ENCODE measurements around the gene WWOX.

Gene WWOX

DNA sequence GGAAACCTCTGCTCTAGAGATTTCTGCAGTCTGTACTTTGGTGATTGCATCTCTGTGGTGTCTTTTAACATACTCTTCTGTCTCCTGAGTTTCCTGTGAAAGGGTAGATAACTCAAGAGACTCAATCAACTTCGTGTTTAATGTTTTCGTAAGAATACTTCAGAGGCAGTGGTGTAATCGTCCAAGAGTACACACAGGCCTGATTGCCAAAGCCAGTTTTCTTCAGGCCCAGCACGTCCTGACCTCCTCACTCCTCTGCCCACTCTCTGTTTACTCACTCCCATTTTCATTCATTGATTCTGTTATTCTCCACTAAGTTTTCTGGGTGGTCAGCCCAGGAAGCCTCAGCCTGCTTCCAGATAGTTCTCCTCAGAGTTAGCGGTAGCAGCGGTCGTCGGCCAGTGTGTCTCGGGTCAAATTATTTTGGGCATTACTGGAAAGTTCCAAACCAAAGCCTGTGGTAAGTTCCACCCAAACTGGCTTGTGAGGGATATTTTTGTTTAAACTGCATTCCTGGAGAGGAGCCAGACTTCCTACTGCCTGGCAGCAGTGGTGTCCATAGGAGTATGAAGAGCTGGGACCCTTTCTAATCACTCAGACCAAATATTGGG, 293.2 kb downstream of the WWOX start:
- Histone ChIP-seq H3K23ac (ENCODE audit: low read length) (no peak overlapping the region), H3K27ac (ENCODE audit: low read depth, low read length) (no peak overlapping the region), H2BK15ac (replicated peaks; ENCODE audit: low read depth) (no peak overlapping the region), H4K8ac (ENCODE audit: low read depth, low read length) (no peak overlapping the region), H4K5ac (ENCODE audit: low read length) (no peak overlapping the region), H3K9ac (ENCODE audit: low read length) (no peak overlapping the region), H3K27me3 (ENCODE audit: insufficient read depth, low read length, poor library complexity) (no peaks in the 10 kb centered on the region), H3K4me3 (ENCODE audit: low read length) (no peak overlapping the region), H3K18ac (ENCODE audit: low read length) (no peak overlapping the region), H2BK120ac (ENCODE audit: low read depth, low read length) (no peak overlapping the region), H3K4me1 (ENCODE audit: control insufficient read depth, low read depth, low read length) (no peaks in the 10 kb centered on the region), H3K4ac (ENCODE audit: low read depth, low read length) (no peak overlapping the region), H3K36me3 (ENCODE audit: control insufficient read depth, insufficient read depth, low read length) (no peaks in the 10 kb centered on the region), H3K79me2 (ENCODE audit: control insufficient read depth, insufficient read depth, low read length) (no peaks in the 10 kb centered on the region), H2AK5ac (ENCODE audit: low read length) (no peak overlapping the region), H3K56ac (ENCODE audit: low read length) (no peak overlapping the region), H3K4me2 (ENCODE audit: low read length) (no peak overlapping the region), H3K79me1 (ENCODE audit: low read length) (no peaks in the 10 kb centered on the region), H2BK5ac (ENCODE audit: low read length) (no peak overlapping the region)
- DNase-seq = no peak
- WGBS (ENCODE audit: extremely low coverage, insufficient coverage, low lambda C conversion rate) = no CpG with 5 or more reads among the region's 9 CpGs

DNA sequence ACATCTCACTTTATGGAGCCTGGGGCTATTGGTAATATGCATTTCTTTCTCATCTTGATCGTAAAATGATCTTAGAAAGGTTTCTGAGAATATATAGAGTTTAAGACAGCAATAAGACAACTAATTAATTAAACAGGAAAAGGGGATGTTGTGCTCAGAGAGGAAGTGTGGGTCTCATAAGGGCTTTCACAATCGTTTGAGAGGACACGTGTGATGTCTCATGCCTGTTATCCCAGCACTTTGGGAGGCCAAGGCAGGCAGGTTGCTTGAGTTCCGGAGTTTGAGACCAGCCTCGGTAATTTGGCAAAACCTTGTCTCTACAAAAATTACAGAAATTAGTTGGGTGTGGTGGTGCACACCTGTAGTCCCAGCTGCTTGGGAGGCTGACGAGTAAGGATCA, 295.6 kb downstream of the WWOX start:
- Histone ChIP-seq H3K18ac (ENCODE audit: low read length) (no peak overlapping the region), H3K4me2 (ENCODE audit: low read length) (no peak overlapping the region), H3K4me1 (ENCODE audit: control insufficient read depth, low read depth, low read length) (no peaks in the 10 kb centered on the region), H3K4me3 (ENCODE audit: low read length) (no peak overlapping the region), H2BK15ac (replicated peaks; ENCODE audit: low read depth) (no peak overlapping the region), H2BK120ac (ENCODE audit: low read depth, low read length) (no peak overlapping the region), H4K8ac (ENCODE audit: low read depth, low read length) (no peak overlapping the region), H3K9ac (ENCODE audit: low read length) (no peak overlapping the region), H4K5ac (ENCODE audit: low read length) (no peak overlapping the region), H3K27me3 (ENCODE audit: insufficient read depth, low read length, poor library complexity) (no peaks in the 10 kb centered on the region), H2AK5ac (ENCODE audit: low read length) (no peak overlapping the region), H3K23ac (ENCODE audit: low read length) (no peak overlapping the region), H3K27ac (ENCODE audit: low read depth, low read length) (no peak overlapping the region), H2BK5ac (ENCODE audit: low read length) (no peak overlapping the region), H3K79me1 (ENCODE audit: low read length) (no peaks in the 10 kb centered on the region), H3K4ac (ENCODE audit: low read depth, low read length) (no peak overlapping the region), H3K79me2 (ENCODE audit: control insufficient read depth, insufficient read depth, low read length) (no peaks in the 10 kb centered on the region), H3K56ac (ENCODE audit: low read length) (no peak overlapping the region), H3K36me3 (ENCODE audit: control insufficient read depth, insufficient read depth, low read length) (no peaks in the 10 kb centered on the region)
- DNase-seq = no peak
- WGBS (ENCODE audit: extremely low coverage, insufficient coverage, low lambda C conversion rate) = no CpG with 5 or more reads among the region's 6 CpGs

DNA sequence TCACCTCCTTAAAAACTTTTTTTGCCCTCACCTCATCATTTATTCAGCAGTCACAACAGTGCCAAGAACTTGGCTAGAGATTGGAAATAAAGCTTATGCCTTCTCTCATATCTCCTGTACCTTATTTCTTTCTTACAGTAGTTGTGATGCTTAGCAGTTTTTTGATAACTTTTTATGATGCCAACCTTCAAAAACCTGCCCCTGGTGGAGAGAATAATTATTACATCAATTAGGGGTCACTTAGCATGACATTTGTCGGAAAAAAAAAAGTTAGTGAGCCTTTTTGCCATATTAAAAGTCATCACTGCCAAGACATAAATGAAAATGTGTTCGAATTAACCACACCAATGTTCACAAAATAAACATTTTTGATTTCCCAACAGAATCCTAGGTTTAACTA, 296.6 kb downstream of the WWOX start:
- Histone ChIP-seq H3K27ac (ENCODE audit: low read depth, low read length) (no peak overlapping the region), H3K4me3 (ENCODE audit: low read length) (no peak overlapping the region), H3K56ac (ENCODE audit: low read length) (no peak overlapping the region), H3K27me3 (ENCODE audit: insufficient read depth, low read length, poor library complexity) (no peaks in the 10 kb centered on the region), H3K23ac (ENCODE audit: low read length) (no peak overlapping the region), H2BK5ac (ENCODE audit: low read length) (no peak overlapping the region), H3K4me2 (ENCODE audit: low read length) (no peak overlapping the region), H3K79me2 (ENCODE audit: control insufficient read depth, insufficient read depth, low read length) (no peaks in the 10 kb centered on the region), H3K4ac (ENCODE audit: low read depth, low read length) (no peak overlapping the region), H3K79me1 (ENCODE audit: low read length) (no peaks in the 10 kb centered on the region), H3K18ac (ENCODE audit: low read length) (no peak overlapping the region), H4K8ac (ENCODE audit: low read depth, low read length) (no peak overlapping the region), H3K9ac (ENCODE audit: low read length) (no peak overlapping the region), H2AK5ac (ENCODE audit: low read length) (no peak overlapping the region), H3K36me3 (ENCODE audit: control insufficient read depth, insufficient read depth, low read length) (no peaks in the 10 kb centered on the region), H3K4me1 (ENCODE audit: control insufficient read depth, low read depth, low read length) (no peaks in the 10 kb centered on the region), H2BK15ac (replicated peaks; ENCODE audit: low read depth) (no peak overlapping the region), H4K5ac (ENCODE audit: low read length) (no peak overlapping the region), H2BK120ac (ENCODE audit: low read depth, low read length) (no peak overlapping the region)
- no CpG with 5 or more reads among the region's 2 CpGs for WGBS (ENCODE audit: extremely low coverage, insufficient coverage, low lambda C conversion rate)
- DNase-seq = no peak

DNA sequence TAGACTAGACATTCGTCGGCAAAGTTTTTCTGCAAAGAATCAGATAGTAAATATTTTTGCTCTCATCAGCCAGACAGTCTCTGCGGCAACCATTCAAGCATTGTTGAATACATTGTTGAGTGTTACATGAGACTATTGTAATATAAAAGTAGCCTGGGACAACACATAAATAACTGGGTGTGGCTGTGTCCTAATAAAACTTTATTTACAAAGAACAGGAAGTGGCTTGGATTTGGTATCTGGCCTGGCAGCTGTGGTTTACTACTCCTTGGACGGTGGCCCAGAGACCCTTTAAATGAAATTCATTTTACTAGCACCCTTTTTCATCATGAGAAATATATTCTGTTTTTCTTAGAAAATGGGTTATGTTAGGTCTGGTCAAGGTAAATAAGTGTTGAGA, 297.2 kb downstream of the WWOX start:
- H3K27me3 ChIP-seq (ENCODE audit: insufficient read depth, low read length, poor library complexity) = no peaks in the 10 kb centered on the region
- H3K56ac ChIP-seq (ENCODE audit: low read length) = no peak overlapping the region
- H2BK120ac ChIP-seq (ENCODE audit: low read depth, low read length) = no peak overlapping the region
- H3K18ac ChIP-seq (ENCODE audit: low read length) = no peak overlapping the region
- H3K4ac ChIP-seq (ENCODE audit: low read depth, low read length) = no peak overlapping the region
- H3K4me1 ChIP-seq (ENCODE audit: control insufficient read depth, low read depth, low read length) = no peaks in the 10 kb centered on the region
- no peaks in the 10 kb centered on the region for H3K36me3 ChIP-seq (ENCODE audit: control insufficient read depth, insufficient read depth, low read length)
- no peak overlapping the region for H2BK5ac ChIP-seq (ENCODE audit: low read length)
- no peak for DNase-seq
- no peak overlapping the region for H3K23ac ChIP-seq (ENCODE audit: low read length)
- H3K79me2 ChIP-seq (ENCODE audit: control insufficient read depth, insufficient read depth, low read length) = no peaks in the 10 kb centered on the region
- H3K79me1 ChIP-seq (ENCODE audit: low read length) = no peaks in the 10 kb centered on the region
- H2BK15ac ChIP-seq (replicated peaks; ENCODE audit: low read depth) = no peak overlapping the region
- no peak overlapping the region for H3K4me2 ChIP-seq (ENCODE audit: low read length)
- WGBS (ENCODE audit: extremely low coverage, insufficient coverage, low lambda C conversion rate) = no CpG with 5 or more reads among the region's 4 CpGs
- H4K5ac ChIP-seq (ENCODE audit: low read length) = no peak overlapping the region
- no peak overlapping the region for H4K8ac ChIP-seq (ENCODE audit: low read depth, low read length)
- H3K4me3 ChIP-seq (ENCODE audit: low read length) = no peak overlapping the region
- H3K27ac ChIP-seq (ENCODE audit: low read depth, low read length) = no peak overlapping the region
- H2AK5ac ChIP-seq (ENCODE audit: low read length) = no peak overlapping the region
- H3K9ac ChIP-seq (ENCODE audit: low read length) = no peak overlapping the region

DNA sequence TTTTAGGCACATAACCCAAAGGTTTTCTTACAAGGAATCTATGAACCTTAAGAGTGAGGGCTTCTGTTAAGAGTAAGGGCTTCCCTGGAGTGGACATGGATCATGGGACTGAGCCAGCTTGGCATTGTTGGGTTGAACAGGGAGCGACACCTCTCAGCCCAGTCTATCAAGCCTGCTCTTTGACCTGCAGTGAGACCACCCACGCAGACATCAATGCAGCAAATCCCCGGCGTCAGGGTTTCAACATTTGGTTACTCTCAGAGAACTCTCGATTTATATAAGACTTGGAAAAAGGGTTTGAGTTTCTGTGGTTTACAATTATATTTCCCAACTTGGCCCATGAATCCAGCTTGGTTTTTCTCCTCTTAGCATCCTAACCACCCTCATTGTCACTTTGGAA, 299.9 kb downstream of the WWOX start:
- H3K79me1 ChIP-seq (ENCODE audit: low read length) = no peaks in the 10 kb centered on the region
- no peak overlapping the region for H3K18ac ChIP-seq (ENCODE audit: low read length)
- no peak overlapping the region for H3K23ac ChIP-seq (ENCODE audit: low read length)
- no peak overlapping the region for H3K56ac ChIP-seq (ENCODE audit: low read length)
- H3K27me3 ChIP-seq (ENCODE audit: insufficient read depth, low read length, poor library complexity) = no peaks in the 10 kb centered on the region
- H3K4me2 ChIP-seq (ENCODE audit: low read length) = no peak overlapping the region
- H4K8ac ChIP-seq (ENCODE audit: low read depth, low read length) = no peak overlapping the region
- no peak overlapping the region for H2AK5ac ChIP-seq (ENCODE audit: low read length)
- no peak overlapping the region for H2BK15ac ChIP-seq (replicated peaks; ENCODE audit: low read depth)
- no peak overlapping the region for H3K4me3 ChIP-seq (ENCODE audit: low read length)
- H4K5ac ChIP-seq (ENCODE audit: low read length) = no peak overlapping the region
- H2BK120ac ChIP-seq (ENCODE audit: low read depth, low read length) = no peak overlapping the region
- no peaks in the 10 kb centered on the region for H3K4me1 ChIP-seq (ENCODE audit: control insufficient read depth, low read depth, low read length)
- no peak overlapping the region for H3K4ac ChIP-seq (ENCODE audit: low read depth, low read length)
- no peak overlapping the region for H3K27ac ChIP-seq (ENCODE audit: low read depth, low read length)
- no peaks in the 10 kb centered on the region for H3K79me2 ChIP-seq (ENCODE audit: control insufficient read depth, insufficient read depth, low read length)
- no peak overlapping the region for H3K9ac ChIP-seq (ENCODE audit: low read length)
- no peak overlapping the region for H2BK5ac ChIP-seq (ENCODE audit: low read length)
- no peaks in the 10 kb centered on the region for H3K36me3 ChIP-seq (ENCODE audit: control insufficient read depth, insufficient read depth, low read length)
- no CpG with 5 or more reads among the region's 5 CpGs for WGBS (ENCODE audit: extremely low coverage, insufficient coverage, low lambda C conversion rate)
- DNase-seq = no peak

DNA sequence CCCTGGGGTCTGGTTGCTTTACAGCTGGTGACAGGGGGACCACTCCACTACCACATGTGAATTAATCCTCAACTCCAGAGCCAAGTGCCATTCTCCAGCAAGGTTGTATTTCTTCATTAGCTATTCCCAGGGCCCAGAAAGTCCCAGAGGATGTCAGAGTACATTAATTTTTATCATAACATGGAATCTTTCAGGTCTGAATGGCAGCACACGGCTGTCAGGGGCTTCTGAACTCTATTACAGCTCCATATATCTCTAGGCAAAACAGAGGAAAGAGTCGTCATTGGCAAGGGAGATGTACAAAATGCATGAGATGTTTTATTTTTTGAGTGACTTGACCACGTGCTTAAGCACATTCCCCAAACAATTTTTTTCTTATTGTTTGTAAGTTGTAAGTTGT, 303.4 kb downstream of the WWOX start:
- H3K36me3 ChIP-seq (ENCODE audit: control insufficient read depth, insufficient read depth, low read length) = no peaks in the 10 kb centered on the region
- no CpG with 5 or more reads among the region's 3 CpGs for WGBS (ENCODE audit: extremely low coverage, insufficient coverage, low lambda C conversion rate)
- H3K27ac ChIP-seq (ENCODE audit: low read depth, low read length) = no peak overlapping the region
- no peak overlapping the region for H3K4me3 ChIP-seq (ENCODE audit: low read length)
- no peak overlapping the region for H2BK5ac ChIP-seq (ENCODE audit: low read length)
- H2BK15ac ChIP-seq (replicated peaks; ENCODE audit: low read depth) = no peak overlapping the region
- DNase-seq = no peak
- H2AK5ac ChIP-seq (ENCODE audit: low read length) = no peak overlapping the region
- H3K4me1 ChIP-seq (ENCODE audit: control insufficient read depth, low read depth, low read length) = no peaks in the 10 kb centered on the region
- H3K4me2 ChIP-seq (ENCODE audit: low read length) = no peak overlapping the region
- H3K27me3 ChIP-seq (ENCODE audit: insufficient read depth, low read length, poor library complexity) = no peaks in the 10 kb centered on the region
- no peak overlapping the region for H4K5ac ChIP-seq (ENCODE audit: low read length)
- H3K56ac ChIP-seq (ENCODE audit: low read length) = no peak overlapping the region
- H3K23ac ChIP-seq (ENCODE audit: low read length) = no peak overlapping the region
- no peak overlapping the region for H3K18ac ChIP-seq (ENCODE audit: low read length)
- H2BK120ac ChIP-seq (ENCODE audit: low read depth, low read length) = no peak overlapping the region
- no peaks in the 10 kb centered on the region for H3K79me1 ChIP-seq (ENCODE audit: low read length)
- no peak overlapping the region for H3K9ac ChIP-seq (ENCODE audit: low read length)
- H3K79me2 ChIP-seq (ENCODE audit: control insufficient read depth, insufficient read depth, low read length) = no peaks in the 10 kb centered on the region
- no peak overlapping the region for H4K8ac ChIP-seq (ENCODE audit: low read depth, low read length)
- H3K4ac ChIP-seq (ENCODE audit: low read depth, low read length) = no peak overlapping the region

Data from mesendoderm (in vitro differentiated cells).